Measurements from ENCODE around the gene CFAP61.
A peak's percentile ranks its signal among the peaks of the same experiment; 100 is the strongest.

Gene CFAP61

GRCh38 chr20:20174089-20174835 lies 121.9 kb downstream of the CFAP61 start:
- DNase-seq (ENCODE audit: low read depth, low spot score) = no peak
- in situ Hi-C loops (cut with HindIII; ENCODE audit: low sequenced_read_pairs) = no loop called here
- no peak for TF ChIP-seq CTCF (IDR thresholded peaks at IDR 0.05; ENCODE audit: low read depth, low read length)
- no peak overlapping the region for H3K4me3 ChIP-seq (ENCODE audit: low read depth, low read length)

GRCh38 chr20:20181322-20181721 lies 129.0 kb downstream of the CFAP61 start:
- no peak for DNase-seq (ENCODE audit: low read depth, low spot score)
- no peak for TF ChIP-seq CTCF (IDR thresholded peaks at IDR 0.05; ENCODE audit: low read depth, low read length)
- in situ Hi-C loops (cut with HindIII; ENCODE audit: low sequenced_read_pairs) = no loop called here
- no peak overlapping the region for H3K4me3 ChIP-seq (ENCODE audit: low read depth, low read length)

DNA sequence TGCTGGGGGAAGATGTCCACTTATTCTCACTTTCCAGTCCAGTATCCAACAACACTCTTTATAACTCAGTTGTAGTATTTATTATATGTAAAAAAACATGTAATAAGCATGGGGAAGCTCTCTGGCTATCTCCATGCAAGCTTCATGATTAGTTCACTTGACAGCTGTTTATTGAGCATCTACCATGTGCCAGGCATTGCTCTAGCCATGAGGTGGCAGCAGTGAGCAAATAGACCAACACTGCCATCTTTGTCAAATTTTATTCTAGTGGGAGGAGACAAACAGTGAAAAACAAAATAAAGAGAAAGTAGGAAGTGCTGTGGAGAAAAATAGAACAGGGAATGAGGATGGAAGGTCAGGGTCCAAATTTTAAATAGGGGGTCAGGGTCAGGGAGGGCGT lies 131.8 kb downstream of the CFAP61 start:
- peak; percentile 26 for TF ChIP-seq CTCF (IDR thresholded peaks at IDR 0.05; ENCODE audit: low read depth, low read length)
- in situ Hi-C loops (cut with HindIII; ENCODE audit: low sequenced_read_pairs) = no loop called here
- no peak overlapping the region for H3K4me3 ChIP-seq (ENCODE audit: low read depth, low read length)
- no peak for DNase-seq (ENCODE audit: low read depth, low spot score)

DNA sequence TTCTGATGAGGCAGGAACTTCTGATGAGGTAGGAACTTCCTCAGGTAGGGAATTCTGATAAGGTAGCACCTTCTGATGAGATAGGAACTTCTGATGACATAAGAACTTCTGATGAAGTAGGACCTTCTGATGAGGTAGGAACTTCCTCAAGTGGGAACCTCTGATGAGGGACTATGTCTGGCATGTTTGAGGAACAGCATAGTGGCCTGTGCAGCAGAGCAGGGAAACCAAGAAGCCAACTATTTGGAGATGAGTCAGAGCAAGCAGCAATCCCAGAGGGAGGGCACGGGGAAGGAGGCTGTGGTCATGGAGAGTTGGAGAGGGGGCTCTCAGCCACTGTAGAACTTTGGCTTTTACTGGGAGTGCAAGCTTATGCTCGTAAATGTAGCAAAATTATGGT lies 132.4 kb downstream of the CFAP61 start:
- in situ Hi-C loops (cut with HindIII; ENCODE audit: low sequenced_read_pairs) = no loop called here
- DNase-seq (ENCODE audit: low read depth, low spot score) = no peak
- no peak overlapping the region for H3K4me3 ChIP-seq (ENCODE audit: low read depth, low read length)
- TF ChIP-seq CTCF (IDR thresholded peaks at IDR 0.05; ENCODE audit: low read depth, low read length) = no peak

DNA sequence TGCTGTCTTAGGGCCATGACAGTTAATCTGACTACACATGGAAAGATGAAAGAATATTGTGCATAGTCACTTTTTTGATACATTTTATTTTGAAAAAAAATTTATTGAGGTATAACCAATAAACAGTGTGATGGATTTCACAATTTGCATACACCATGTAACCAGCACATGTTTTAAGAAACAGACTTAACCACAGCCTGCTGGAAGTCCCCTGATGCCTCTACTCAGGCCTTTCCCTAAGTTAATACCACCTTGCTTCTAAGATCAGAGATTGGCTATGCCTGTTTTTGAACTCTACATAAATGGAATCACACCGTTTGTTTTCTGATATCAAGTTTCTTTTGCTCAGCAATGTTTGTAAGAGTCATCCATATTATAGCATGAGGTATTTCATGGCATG lies 136.3 kb downstream of the CFAP61 start:
- in situ Hi-C loops (cut with HindIII; ENCODE audit: low sequenced_read_pairs) = no loop called here
- no peak overlapping the region for H3K4me3 ChIP-seq (ENCODE audit: low read depth, low read length)
- TF ChIP-seq CTCF (IDR thresholded peaks at IDR 0.05; ENCODE audit: low read depth, low read length) = no peak
- no peak for DNase-seq (ENCODE audit: low read depth, low spot score)

GRCh38 chr20:20192366-20192765 lies 140.0 kb downstream of the CFAP61 start:
- DNase-seq (ENCODE audit: low read depth, low spot score) = no peak
- H3K4me3 ChIP-seq (ENCODE audit: low read depth, low read length) = no peak overlapping the region
- in situ Hi-C loops (cut with HindIII; ENCODE audit: low sequenced_read_pairs) = no loop called here
- no peak for TF ChIP-seq CTCF (IDR thresholded peaks at IDR 0.05; ENCODE audit: low read depth, low read length)

Measured in astrocyte of the spinal cord (primary cell).